ENCODE measurements around the gene CDCA3.
"Not testable (repeated sequence)": the region's sequence is repeated elsewhere in the genome, so short reads cannot be mapped to it uniquely, and the experiment has no call there.

DNA sequence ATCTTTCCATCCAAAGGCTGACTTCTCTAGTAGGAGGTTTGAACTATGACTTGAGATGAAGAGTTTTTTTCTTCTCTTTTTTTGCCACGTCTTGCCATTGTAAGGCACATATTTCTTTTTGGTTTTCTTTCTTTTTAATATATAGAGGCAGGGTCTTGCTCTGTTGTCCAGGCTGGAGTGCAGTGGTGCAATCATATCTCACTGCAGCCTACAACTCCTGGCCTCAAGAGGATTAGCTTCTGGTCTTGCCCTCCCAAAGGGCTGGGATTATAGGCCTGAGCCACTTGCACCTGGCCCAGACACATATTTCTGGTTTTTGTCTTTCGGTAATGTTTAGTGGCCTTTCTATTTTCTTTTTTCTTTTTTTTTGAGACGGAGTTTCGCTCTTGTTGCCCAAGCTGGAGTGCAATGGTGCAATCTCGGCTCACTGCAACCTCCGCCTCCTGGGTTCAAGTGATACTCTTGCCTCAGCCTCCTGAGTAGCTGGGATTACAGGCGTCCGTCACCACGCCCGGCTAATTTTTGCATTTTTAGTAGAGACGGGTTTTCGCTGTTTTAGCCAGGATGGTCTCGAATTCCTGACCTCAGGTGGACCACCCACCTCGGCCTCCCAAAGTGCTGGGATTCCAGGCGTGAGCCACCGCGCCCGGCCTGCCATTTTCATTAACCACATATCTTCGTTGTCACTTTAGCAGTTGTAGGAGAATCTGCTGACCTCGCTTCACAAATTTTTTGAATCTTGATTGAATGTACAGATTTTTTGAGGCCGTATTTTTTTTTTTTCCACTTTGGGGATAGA lies 38.9 kb upstream of the CDCA3 start:
- TF ChIP-seq POLR2A (IDR thresholded peaks at IDR 0.05), result not testable (repeated sequence)
- TF ChIP-seq, protein P1, sequence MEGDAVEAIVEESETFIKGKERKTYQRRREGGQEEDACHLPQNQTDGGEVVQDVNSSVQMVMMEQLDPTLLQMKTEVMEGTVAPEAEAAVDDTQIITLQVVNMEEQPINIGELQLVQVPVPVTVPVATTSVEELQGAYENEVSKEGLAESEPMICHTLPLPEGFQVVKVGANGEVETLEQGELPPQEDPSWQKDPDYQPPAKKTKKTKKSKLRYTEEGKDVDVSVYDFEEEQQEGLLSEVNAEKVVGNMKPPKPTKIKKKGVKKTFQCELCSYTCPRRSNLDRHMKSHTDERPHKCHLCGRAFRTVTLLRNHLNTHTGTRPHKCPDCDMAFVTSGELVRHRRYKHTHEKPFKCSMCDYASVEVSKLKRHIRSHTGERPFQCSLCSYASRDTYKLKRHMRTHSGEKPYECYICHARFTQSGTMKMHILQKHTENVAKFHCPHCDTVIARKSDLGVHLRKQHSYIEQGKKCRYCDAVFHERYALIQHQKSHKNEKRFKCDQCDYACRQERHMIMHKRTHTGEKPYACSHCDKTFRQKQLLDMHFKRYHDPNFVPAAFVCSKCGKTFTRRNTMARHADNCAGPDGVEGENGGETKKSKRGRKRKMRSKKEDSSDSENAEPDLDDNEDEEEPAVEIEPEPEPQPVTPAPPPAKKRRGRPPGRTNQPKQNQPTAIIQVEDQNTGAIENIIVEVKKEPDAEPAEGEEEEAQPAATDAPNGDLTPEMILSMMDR (IDR thresholded peaks at IDR 0.05), result not testable (repeated sequence)

Data from thyroid gland (tissue), 4 donors.